ENCODE measurements around the gene KIAA0513. TPM values are rescaled to one million over a fixed set of nuclear protein-coding genes. Genes with fewer than 3 reads are reported as not detected.

KIAA0513 gene
- polyA plus RNA-seq, 1 donor (not counting 4 experiments of a cell fraction or from before 2014, with no cell fraction given), result 3.3 TPM

DNA sequence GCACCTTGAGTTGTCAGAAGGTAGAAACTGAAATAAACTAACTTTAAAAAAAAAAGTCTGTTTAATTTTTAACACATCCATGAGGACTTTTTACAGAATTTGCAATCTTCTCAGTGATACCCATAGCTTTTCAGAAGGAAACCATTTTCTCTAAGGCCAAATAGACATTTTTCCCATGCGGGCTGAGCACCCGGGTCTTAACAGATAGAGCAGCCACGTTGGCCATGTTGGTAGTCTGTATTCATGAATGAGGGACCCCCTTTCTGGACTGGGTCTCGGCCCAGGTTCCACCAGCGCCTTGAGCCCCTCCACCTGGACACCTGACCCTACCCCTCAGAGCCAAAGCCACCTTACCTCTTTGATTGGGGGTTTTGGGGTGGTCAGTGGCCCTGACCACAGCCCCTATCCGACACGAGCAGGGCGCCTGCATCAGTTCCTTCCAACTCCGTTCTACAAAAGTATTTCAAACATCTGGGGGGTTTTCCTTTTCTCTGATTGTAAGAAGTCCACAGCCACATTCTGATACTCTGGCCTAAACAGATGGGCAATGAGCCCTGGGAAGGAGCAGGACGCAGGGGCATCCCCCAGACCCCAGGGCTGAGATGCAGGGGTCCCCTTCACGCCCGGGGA, 66.7 kb downstream of the KIAA0513 start:
- dilution Hi-C loops (cut with MboI; ENCODE audit: extremely low pct_ligation_motif_present, low sequenced_read_pairs), result no loop called here
- no peak overlapping the region for H3K4me3 ChIP-seq (ENCODE audit: control insufficient read depth in 2 of 3, extremely low read depth in 1 of 3, insufficient read depth in 2 of 3, low read depth in 1 of 3, low read length in 3 of 3)
- no peak overlapping the region for H3K9ac ChIP-seq (ENCODE audit: control insufficient read depth, extremely low read depth, insufficient read depth, low read length)
- H3K9me3 ChIP-seq (ENCODE audit: control insufficient read depth, low read depth, low read length), result no peaks in the 10 kb centered on the region
- H3K79me2 ChIP-seq (ENCODE audit: control insufficient read depth, insufficient read depth, low read length), result no peaks in the 10 kb centered on the region
- DNase-seq (ENCODE audit: low read depth, low spot score) (no peak), FAIRE-seq (no peak)
- H3K36me3 ChIP-seq (ENCODE audit: control insufficient read depth in 2 of 2, extremely low read depth in 1 of 2, insufficient read depth in 2 of 2, low read length in 2 of 2), result no peaks in the 10 kb centered on the region
- no peak overlapping the region for H2AFZ ChIP-seq (ENCODE audit: control insufficient read depth, low read length)
- H3K9me1 ChIP-seq (ENCODE audit: control insufficient read depth, extremely low read depth, insufficient read depth, low read length), result no peaks in the 10 kb centered on the region
- no peaks in the 10 kb centered on the region for H4K20me1 ChIP-seq (ENCODE audit: control insufficient read depth, extremely low read depth, insufficient read depth, low read length)
- no peak overlapping the region for H3K4me2 ChIP-seq (ENCODE audit: control insufficient read depth, extremely low read depth, insufficient read depth, low read depth, low read length)
- TF ChIP-seq, protein P1, sequence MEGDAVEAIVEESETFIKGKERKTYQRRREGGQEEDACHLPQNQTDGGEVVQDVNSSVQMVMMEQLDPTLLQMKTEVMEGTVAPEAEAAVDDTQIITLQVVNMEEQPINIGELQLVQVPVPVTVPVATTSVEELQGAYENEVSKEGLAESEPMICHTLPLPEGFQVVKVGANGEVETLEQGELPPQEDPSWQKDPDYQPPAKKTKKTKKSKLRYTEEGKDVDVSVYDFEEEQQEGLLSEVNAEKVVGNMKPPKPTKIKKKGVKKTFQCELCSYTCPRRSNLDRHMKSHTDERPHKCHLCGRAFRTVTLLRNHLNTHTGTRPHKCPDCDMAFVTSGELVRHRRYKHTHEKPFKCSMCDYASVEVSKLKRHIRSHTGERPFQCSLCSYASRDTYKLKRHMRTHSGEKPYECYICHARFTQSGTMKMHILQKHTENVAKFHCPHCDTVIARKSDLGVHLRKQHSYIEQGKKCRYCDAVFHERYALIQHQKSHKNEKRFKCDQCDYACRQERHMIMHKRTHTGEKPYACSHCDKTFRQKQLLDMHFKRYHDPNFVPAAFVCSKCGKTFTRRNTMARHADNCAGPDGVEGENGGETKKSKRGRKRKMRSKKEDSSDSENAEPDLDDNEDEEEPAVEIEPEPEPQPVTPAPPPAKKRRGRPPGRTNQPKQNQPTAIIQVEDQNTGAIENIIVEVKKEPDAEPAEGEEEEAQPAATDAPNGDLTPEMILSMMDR (optimal IDR thresholded peaks at IDR 0.05 in 1 of 3, IDR thresholded peaks at IDR 0.05 in 1 of 3, conservative IDR thresholded peaks at IDR 0.05 in 1 of 3; ENCODE audit: extremely low read depth in 1 of 3, insufficient read depth in 2 of 3, low read length in 3 of 3), result no peak
- no peak for TF ChIP-seq EZH2 (IDR thresholded peaks at IDR 0.05; ENCODE audit: low read length)
- H3K27me3 ChIP-seq (ENCODE audit: control insufficient read depth, extremely low read depth, insufficient read depth, low read length), result peaks cover 21% of the 10 kb centered on the region
- no peak overlapping the region for H3K27ac ChIP-seq (ENCODE audit: control insufficient read depth, insufficient read depth, low read length)
- H3K4me1 ChIP-seq (ENCODE audit: control insufficient read depth, extremely low read depth, insufficient read depth, low read length), result peaks cover 3% of the 10 kb centered on the region

DNA sequence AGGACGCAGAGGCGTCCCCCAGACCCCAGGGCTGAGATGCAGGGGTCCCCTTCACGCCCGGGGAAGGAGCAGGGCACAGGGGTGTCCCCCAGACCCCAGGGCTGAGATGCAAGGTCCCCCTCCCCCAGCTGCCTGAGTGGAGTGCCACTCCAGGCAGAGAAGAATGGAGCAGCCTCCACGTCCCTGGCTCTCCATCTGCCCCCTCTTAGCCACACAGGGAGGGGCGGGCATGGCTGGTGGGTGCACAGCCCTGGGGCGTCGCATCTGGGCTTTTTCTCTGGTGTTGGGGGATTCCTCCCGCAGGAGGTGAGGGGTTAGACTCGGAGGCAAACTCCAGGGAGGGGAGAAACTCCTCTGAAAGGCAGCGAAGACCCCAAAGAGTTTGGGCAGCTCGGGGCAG, 67.2 kb downstream of the KIAA0513 start:
- no peak for FAIRE-seq
- no peak for TF ChIP-seq EZH2 (IDR thresholded peaks at IDR 0.05; ENCODE audit: low read length)
- TF ChIP-seq, protein P1 (optimal IDR thresholded peaks at IDR 0.05 in 1 of 3, IDR thresholded peaks at IDR 0.05 in 1 of 3, conservative IDR thresholded peaks at IDR 0.05 in 1 of 3; ENCODE audit: extremely low read depth in 1 of 3, insufficient read depth in 2 of 3, low read length in 3 of 3), result no peak
- H3K27me3 ChIP-seq (ENCODE audit: control insufficient read depth, extremely low read depth, insufficient read depth, low read length), result peaks cover 21% of the 10 kb centered on the region

More for the DNA sequence above, 67.2 kb downstream of the KIAA0513 start:
- H3K36me3 ChIP-seq (ENCODE audit: control insufficient read depth in 2 of 2, extremely low read depth in 1 of 2, insufficient read depth in 2 of 2, low read length in 2 of 2), result no peaks in the 10 kb centered on the region
- H3K79me2 ChIP-seq (ENCODE audit: control insufficient read depth, insufficient read depth, low read length), result no peaks in the 10 kb centered on the region
- peaks cover 3% of the 10 kb centered on the region for H3K4me1 ChIP-seq (ENCODE audit: control insufficient read depth, extremely low read depth, insufficient read depth, low read length)
- H3K27ac ChIP-seq (ENCODE audit: control insufficient read depth, insufficient read depth, low read length), result no peak overlapping the region
- DNase-seq (ENCODE audit: low read depth, low spot score), result no peak
- dilution Hi-C loops (cut with MboI; ENCODE audit: extremely low pct_ligation_motif_present, low sequenced_read_pairs), result no loop called here
- no peak overlapping the region for H3K9ac ChIP-seq (ENCODE audit: control insufficient read depth, extremely low read depth, insufficient read depth, low read length)
- no peak overlapping the region for H3K4me3 ChIP-seq (ENCODE audit: control insufficient read depth in 2 of 3, extremely low read depth in 1 of 3, insufficient read depth in 2 of 3, low read depth in 1 of 3, low read length in 3 of 3)
- no peaks in the 10 kb centered on the region for H4K20me1 ChIP-seq (ENCODE audit: control insufficient read depth, extremely low read depth, insufficient read depth, low read length)
- H3K9me1 ChIP-seq (ENCODE audit: control insufficient read depth, extremely low read depth, insufficient read depth, low read length), result no peaks in the 10 kb centered on the region
- H3K9me3 ChIP-seq (ENCODE audit: control insufficient read depth, low read depth, low read length), result no peaks in the 10 kb centered on the region
- no peak overlapping the region for H3K4me2 ChIP-seq (ENCODE audit: control insufficient read depth, extremely low read depth, insufficient read depth, low read depth, low read length)
- no peak overlapping the region for H2AFZ ChIP-seq (ENCODE audit: control insufficient read depth, low read length)
